Measurements from ENCODE around the gene TLDC2. TPM values are rescaled to one million over a fixed set of nuclear protein-coding genes. Genes with fewer than 3 reads are reported as not detected.
"Not testable (repeated sequence)": the region's sequence is repeated elsewhere in the genome, so short reads cannot be mapped to it uniquely, and the experiment has no call there.

Gene TLDC2
- total and polyA plus RNA-seq, 2 donors: 0.33 to 1.6 TPM

GRCh38 chr20:36871640-36872570 lies 4.0 kb upstream of the TLDC2 start:
- no peak overlapping the region for H3K27ac ChIP-seq (ENCODE audit: low read depth)
- WGBS: 66% methylated on average over 16 of the region's 16 CpGs
- H3K4me3 ChIP-seq (ENCODE audit: low read depth, low read length): no peak overlapping the region
- H3K4me1 ChIP-seq (ENCODE audit: insufficient read depth): no peaks in the 10 kb centered on the region
- H3K36me3 ChIP-seq (ENCODE audit: insufficient read depth): no peaks in the 10 kb centered on the region
- DNase-seq (ENCODE audit: extremely low spot score): no peak

DNA sequence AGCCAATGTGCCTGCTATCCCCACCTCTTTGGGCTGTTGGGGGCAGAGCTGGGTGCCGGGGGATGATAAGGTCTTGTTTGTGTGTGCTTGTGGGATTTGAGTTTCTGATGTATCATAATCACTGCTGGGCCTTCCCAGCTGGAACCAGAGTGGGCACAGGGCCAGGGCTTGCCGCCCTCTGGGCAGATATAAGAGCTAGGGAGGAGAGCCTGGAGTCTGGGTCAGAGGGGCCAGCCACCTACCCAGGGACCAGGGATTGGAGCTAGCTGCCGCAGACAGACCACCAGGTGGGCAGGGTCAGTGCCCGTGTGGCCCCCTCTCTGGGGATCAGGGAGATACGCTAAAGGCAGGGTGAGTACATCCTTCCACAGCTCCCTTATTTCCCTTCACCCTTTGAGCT lies 3.1 kb upstream of the TLDC2 start:
- H3K4me3 ChIP-seq (ENCODE audit: low read depth, low read length): no peak overlapping the region
- 50% methylated on average over 5 of the region's 5 CpGs for WGBS

GRCh38 chr20:36873498-36874189 lies 2.3 kb upstream of the TLDC2 start:
- no peak for DNase-seq (ENCODE audit: extremely low spot score)
- Histone ChIP-seq H3K4me1 (ENCODE audit: insufficient read depth) (no peaks in the 10 kb centered on the region), H3K4me3 (ENCODE audit: low read depth, low read length) (no peak overlapping the region), H3K36me3 (ENCODE audit: insufficient read depth) (no peaks in the 10 kb centered on the region), H3K27ac (ENCODE audit: low read depth) (no peak overlapping the region)
- 83% methylated on average over 13 of the region's 13 CpGs for WGBS

More for the DNA sequence above, 3.1 kb upstream of the TLDC2 start:
- H3K36me3 ChIP-seq (ENCODE audit: insufficient read depth): no peaks in the 10 kb centered on the region
- H3K27ac ChIP-seq (ENCODE audit: low read depth): no peak overlapping the region
- DNase-seq (ENCODE audit: extremely low spot score): no peak
- no peaks in the 10 kb centered on the region for H3K4me1 ChIP-seq (ENCODE audit: insufficient read depth)

DNA sequence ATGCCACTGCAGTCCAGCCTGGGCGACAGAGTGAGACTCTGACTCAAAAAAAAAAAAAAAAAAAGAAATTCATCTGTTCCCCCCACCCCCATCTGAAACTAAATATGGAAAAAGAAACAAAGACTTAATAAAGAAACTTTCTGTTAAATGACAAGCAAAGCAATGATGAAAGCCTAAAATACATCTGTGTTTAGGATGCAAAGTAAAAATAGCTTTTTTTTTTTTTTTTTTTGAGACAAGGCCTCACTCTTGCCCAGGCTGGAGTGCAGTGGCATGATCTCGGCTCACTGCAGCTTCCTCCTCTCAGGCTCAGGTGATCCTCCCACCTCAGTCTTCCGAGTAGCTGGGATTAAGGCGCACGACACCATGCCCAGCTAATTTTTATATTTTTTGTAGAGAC lies 845 bp upstream of the TLDC2 start:
- not testable (repeated sequence) for DNase-seq (ENCODE audit: extremely low spot score); H3K4me1 ChIP-seq (ENCODE audit: insufficient read depth); H3K36me3 ChIP-seq (ENCODE audit: insufficient read depth); H3K4me3 ChIP-seq (ENCODE audit: low read depth, low read length); H3K27ac ChIP-seq (ENCODE audit: low read depth)
- WGBS: 89% methylated on average over 5 of the region's 5 CpGs

- DNase-seq (ENCODE audit: extremely low spot score): no peak
- whole genome bisulfite sequencing: 92% methylated on average over 3 of the region's 3 CpGs
Measured at GRCh38 chr20:36876473-36876833, 515 bp downstream of the TLDC2 start.

GRCh38 chr20:36878941-36879340 lies 3.0 kb downstream of the TLDC2 start:
- H3K27ac ChIP-seq (ENCODE audit: low read depth): no peak overlapping the region
- WGBS: 83% methylated on average over 10 of the region's 10 CpGs

More at GRCh38 chr20:36876473-36876833, 515 bp downstream of the TLDC2 start:
- no peak overlapping the region for H3K27ac ChIP-seq (ENCODE audit: low read depth)
- no peaks in the 10 kb centered on the region for H3K4me1 ChIP-seq (ENCODE audit: insufficient read depth)
- no peak overlapping the region for H3K4me3 ChIP-seq (ENCODE audit: low read depth, low read length)
- no peaks in the 10 kb centered on the region for H3K36me3 ChIP-seq (ENCODE audit: insufficient read depth)

GRCh38 chr20:36880741-36881250 lies 4.9 kb downstream of the TLDC2 start:
- 89% methylated on average over 11 of the region's 11 CpGs for WGBS
- Histone ChIP-seq H3K4me3 (ENCODE audit: low read depth, low read length) (no peak overlapping the region), H3K4me1 (ENCODE audit: insufficient read depth) (no peaks in the 10 kb centered on the region), H3K36me3 (ENCODE audit: insufficient read depth) (no peaks in the 10 kb centered on the region), H3K27ac (ENCODE audit: low read depth) (no peak overlapping the region)
- DNase-seq (ENCODE audit: extremely low spot score): no peak

More at GRCh38 chr20:36878941-36879340, 3.0 kb downstream of the TLDC2 start:
- Histone ChIP-seq H3K36me3 (ENCODE audit: insufficient read depth) (no peaks in the 10 kb centered on the region), H3K4me3 (ENCODE audit: low read depth, low read length) (no peak overlapping the region), H3K4me1 (ENCODE audit: insufficient read depth) (no peaks in the 10 kb centered on the region)
- DNase-seq (ENCODE audit: extremely low spot score): no peak

GRCh38 chr20:36881331-36881730 lies 5.4 kb downstream of the TLDC2 start:
- DNase-seq (ENCODE audit: extremely low spot score): no peak

DNA sequence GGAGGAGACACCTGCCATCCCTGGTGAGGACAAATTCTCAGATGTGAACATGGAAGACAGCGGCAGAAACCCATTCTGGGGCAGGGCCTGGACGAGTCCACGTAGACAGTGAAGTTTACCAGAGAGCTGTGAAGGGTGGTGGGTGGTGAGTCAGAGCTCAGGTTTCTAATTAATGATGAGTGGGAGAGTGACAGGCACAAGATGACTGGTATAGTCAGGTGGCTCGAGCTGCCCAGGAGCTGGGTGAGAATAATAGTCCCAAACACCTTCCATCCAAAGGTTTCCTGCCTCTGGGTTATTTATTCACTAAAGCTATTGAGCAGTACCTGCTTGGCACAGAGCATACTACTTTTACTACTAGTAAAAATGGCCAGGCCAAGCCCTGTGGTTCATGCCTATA lies 6.0 kb downstream of the TLDC2 start:
- WGBS: 73% methylated on average over 4 of the region's 4 CpGs
- Histone ChIP-seq H3K4me3 (ENCODE audit: low read depth, low read length) (no peak overlapping the region), H3K27ac (ENCODE audit: low read depth) (no peak overlapping the region), H3K36me3 (ENCODE audit: insufficient read depth) (no peaks in the 10 kb centered on the region), H3K4me1 (ENCODE audit: insufficient read depth) (no peaks in the 10 kb centered on the region)
- no peak for DNase-seq (ENCODE audit: extremely low spot score)

More at GRCh38 chr20:36881331-36881730, 5.4 kb downstream of the TLDC2 start:
- no peak overlapping the region for H3K27ac ChIP-seq (ENCODE audit: low read depth)
- no peaks in the 10 kb centered on the region for H3K36me3 ChIP-seq (ENCODE audit: insufficient read depth)
- 89% methylated on average over 16 of the region's 16 CpGs for WGBS
- H3K4me1 ChIP-seq (ENCODE audit: insufficient read depth): no peaks in the 10 kb centered on the region
- no peak overlapping the region for H3K4me3 ChIP-seq (ENCODE audit: low read depth, low read length)

DNA sequence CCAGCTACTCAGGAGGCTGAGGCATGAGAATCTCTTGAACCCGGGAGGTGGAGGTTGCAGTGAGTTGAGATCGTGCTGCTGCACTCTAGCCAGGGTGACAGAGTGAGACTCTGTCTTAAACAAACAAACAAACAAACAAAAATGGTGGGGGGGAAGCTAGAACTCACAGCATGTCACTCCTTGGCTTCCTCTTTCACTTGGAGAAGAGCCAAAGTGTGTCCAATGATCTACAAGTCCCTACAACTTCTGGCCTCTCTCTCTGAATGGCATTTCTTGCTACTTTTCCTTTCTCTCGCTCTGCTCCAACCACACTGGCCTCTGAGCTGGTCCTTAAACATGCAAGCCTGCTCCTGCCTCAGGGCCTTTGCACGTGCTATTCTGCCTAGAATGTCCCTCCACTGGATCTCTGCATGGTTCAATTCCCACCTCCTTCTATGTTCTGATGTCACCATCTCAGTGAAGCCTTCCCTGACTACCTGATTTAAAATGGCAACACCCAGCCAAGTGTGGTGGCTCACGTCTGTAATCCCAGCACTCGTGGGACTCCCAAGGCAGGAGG lies 8.1 kb downstream of the TLDC2 start:
- H3K4me1 ChIP-seq (ENCODE audit: insufficient read depth): no peaks in the 10 kb centered on the region
- WGBS: 73% methylated on average over 6 of the region's 6 CpGs

GRCh38 chr20:36885356-36885755 lies 9.4 kb downstream of the TLDC2 start:
- 52% methylated on average over 8 of the region's 8 CpGs for WGBS
- DNase-seq (ENCODE audit: extremely low spot score): no peak
- Histone ChIP-seq H3K4me3 (ENCODE audit: low read depth, low read length) (no peak overlapping the region), H3K4me1 (ENCODE audit: insufficient read depth) (no peaks in the 10 kb centered on the region), H3K36me3 (ENCODE audit: insufficient read depth) (no peaks in the 10 kb centered on the region), H3K27ac (ENCODE audit: low read depth) (no peak overlapping the region)

More for the DNA sequence above, 8.1 kb downstream of the TLDC2 start:
- Histone ChIP-seq H3K27ac (ENCODE audit: low read depth) (no peak overlapping the region), H3K36me3 (ENCODE audit: insufficient read depth) (no peaks in the 10 kb centered on the region), H3K4me3 (ENCODE audit: low read depth, low read length) (no peak overlapping the region)
- DNase-seq (ENCODE audit: extremely low spot score): no peak

DNA sequence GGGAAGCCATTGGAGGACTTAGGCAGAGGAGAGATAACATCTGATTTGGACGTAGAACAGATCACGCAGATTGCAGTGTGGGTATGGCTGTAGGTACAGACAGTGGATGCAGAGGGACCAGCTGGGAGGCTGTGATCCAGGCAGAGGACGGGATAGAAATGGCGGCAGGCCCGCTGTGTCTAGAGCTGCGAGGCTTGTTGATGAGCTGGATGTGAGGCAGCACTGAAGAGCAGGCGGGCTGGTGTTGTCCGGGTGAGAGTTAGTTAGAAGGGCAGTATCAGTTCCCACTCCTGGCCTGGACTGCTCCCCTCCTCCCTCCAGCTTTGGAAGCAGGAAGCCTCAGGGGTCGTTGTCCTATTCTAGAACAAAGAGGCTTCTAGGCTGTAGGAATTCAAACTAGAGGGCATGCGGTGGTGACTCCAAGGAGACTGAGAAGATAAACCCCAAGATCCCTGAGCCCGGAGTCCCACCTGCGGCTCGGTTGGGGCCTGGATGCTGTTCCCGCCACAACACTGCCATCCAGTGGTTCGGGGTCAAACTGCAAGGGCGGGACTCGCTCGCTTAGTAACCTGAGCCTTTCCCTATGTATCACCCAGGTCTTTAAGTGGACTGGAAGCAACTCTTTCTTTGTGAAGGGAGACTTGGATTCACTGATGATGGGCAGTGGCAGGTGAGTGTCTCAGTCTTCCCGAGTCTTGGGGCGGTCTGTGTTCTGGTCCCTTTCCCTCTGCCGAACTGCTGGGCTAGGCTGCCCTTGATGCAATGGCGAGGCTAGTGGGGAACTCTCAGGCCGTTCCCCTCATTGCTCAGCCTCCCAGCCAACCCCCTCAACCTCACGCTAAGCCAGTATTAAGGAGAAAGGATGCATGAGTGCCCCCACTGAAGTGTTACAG lies 11.2 kb downstream of the TLDC2 start:
- H3K4me3 ChIP-seq (ENCODE audit: low read depth, low read length): no peak overlapping the region
- WGBS: 21% methylated on average over 24 of the region's 24 CpGs
- DNase-seq (ENCODE audit: extremely low spot score): peak; percentile 63

GRCh38 chr20:36887752-36888090 lies 11.8 kb downstream of the TLDC2 start:
- Histone ChIP-seq H3K27ac (ENCODE audit: low read depth) (no peak overlapping the region), H3K4me3 (ENCODE audit: low read depth, low read length) (no peak overlapping the region), H3K4me1 (ENCODE audit: insufficient read depth) (no peaks in the 10 kb centered on the region), H3K36me3 (ENCODE audit: insufficient read depth) (no peaks in the 10 kb centered on the region)
- no peak for DNase-seq (ENCODE audit: extremely low spot score)
- WGBS: 28% methylated on average over 6 of the region's 6 CpGs

More for the DNA sequence above, 11.2 kb downstream of the TLDC2 start:
- no peaks in the 10 kb centered on the region for H3K4me1 ChIP-seq (ENCODE audit: insufficient read depth)
- no peak overlapping the region for H3K27ac ChIP-seq (ENCODE audit: low read depth)
- no peaks in the 10 kb centered on the region for H3K36me3 ChIP-seq (ENCODE audit: insufficient read depth)

All from urinary bladder (tissue), 4 donors.